ENCODE results near the gene ACACB.

ACACB gene

GRCh38 chr12:109310247-109311125, 194.1 kb downstream of the ACACB start:
- Histone ChIP-seq H3K27me3 (ENCODE audit: insufficient read depth, low read length) (no peaks in the 10 kb centered on the region), H3K9me3 (ENCODE audit: low read length) (no peaks in the 10 kb centered on the region), H2AFZ (ENCODE audit: low read length) (no peak overlapping the region), H3K79me2 (ENCODE audit: insufficient read depth, low read length) (no peaks in the 10 kb centered on the region), H3K4me3 (ENCODE audit: low read depth, low read length, poor library complexity, severe bottlenecking) (peak overlapping the region; percentile 41), H3K9me2 (ENCODE audit: low read depth, low read length) (no peaks in the 10 kb centered on the region), H3F3A (ENCODE audit: insufficient read depth, low read length) (no peaks in the 10 kb centered on the region), H4K20me1 (ENCODE audit: insufficient read depth, low read length) (no peaks in the 10 kb centered on the region), H3K4me2 (ENCODE audit: low read length) (peak overlapping the region; percentile 60), H3K27ac (ENCODE audit: low read depth, low read length, poor library complexity, severe bottlenecking) (no peak overlapping the region), H3K9ac (ENCODE audit: low read length) (no peak overlapping the region), H3K4me1 (ENCODE audit: insufficient read depth, low read length, severe bottlenecking) (peaks cover 10% of the 10 kb centered on the region), H3K36me3 (ENCODE audit: insufficient read depth, low read length) (no peaks in the 10 kb centered on the region)
- TF ChIP-seq EZH2 (IDR thresholded peaks at IDR 0.05; ENCODE audit: borderline replicate concordance, low read length) (no peak), CTCF (IDR thresholded peaks at IDR 0.05; ENCODE audit: low read length) (no peak)

All from OCI-LY1 (cell line).